Cardiac muscle cell (in vitro differentiated cells and primary cell): ENCODE measurements around the gene DNAJC6. TPM values are rescaled to one million over a fixed set of nuclear protein-coding genes. Genes with fewer than 3 reads are reported as not detected.
A peak's percentile ranks its signal among the peaks of the same experiment; 100 is the strongest.

ENCODE experiments used
- DNase-seq, 2 donors: peaks; one replicate each; pipeline versions ENCODE4 v3.0.0 to v3.0.0-alpha.2; 2010 to 2017; ENCODE audit warnings: low read depth in 1 of 2, low spot score in 1 of 2
- H3K27ac ChIP-seq: fragments of 200-600 bp; sonication (generic); 2 replicates; pipeline ENCODE4 v1.5.1; 2016
- H3K27me3 ChIP-seq: fragments of 200-600 bp; sonication (generic); 2 replicates; pipeline ENCODE4 v1.6.0; 2016; ENCODE audit warnings: control low read depth
- H3K36me3 ChIP-seq: fragments of 200-600 bp; sonication (generic); 2 replicates; pipeline ENCODE4 v1.5.1; 2016; ENCODE audit warnings: control low read depth
- H3K4me1 ChIP-seq: fragments of 200-600 bp; sonication (generic); 2 replicates; pipeline ENCODE4 v1.8.1; 2017; ENCODE audit warnings: low read depth, mild to moderate bottlenecking, mixed run types
- H3K4me3 ChIP-seq: fragments of 200-600 bp; sonication (generic); 2 replicates; pipeline ENCODE4 v1.5.1; 2016; ENCODE audit warnings: mild to moderate bottlenecking
- H3K9me3 ChIP-seq: fragments of 200-600 bp; sonication (generic); 2 replicates; pipeline ENCODE4 v1.5.1; 2017; ENCODE audit warnings: low read depth, mild to moderate bottlenecking, control low read depth
- CTCF ChIP-seq: IDR thresholded peaks from 2 replicates; pipeline ENCODE4 v1.5.1; 2012; ENCODE audit warnings: low read depth, mild to moderate bottlenecking, low read length
- polyA plus RNA-seq: library from polyadenylated mRNA; unstranded; fragments of >200 nt; fragmentation: Nextera tagmentation; extraction: Ambion mirVana; gene quantifications from 2 replicates; pipeline ENCODE4 v1.2.1, GENCODE V29; 2016
- total RNA-seq: library from RNA; depleted of rRNA; stranded (reverse); fragments of >200 nt; gene quantifications from 2 replicates; pipeline ENCODE4 v1.2.3, GENCODE V29; 2016

DNAJC6 gene
- total and polyA plus RNA-seq, 2 experiments from 2014 or later = 26.0 to 54.5 TPM

- Histone ChIP-seq H3K4me3 (no peak overlapping the region), H3K4me1 (no peaks in the 10 kb centered on the region), H3K36me3 (peaks cover 15% of the 10 kb centered on the region), H3K27ac (peak overlapping the region; percentile 13), H3K9me3 (no peaks in the 10 kb centered on the region), H3K27me3 (no peaks in the 10 kb centered on the region)
- TF ChIP-seq CTCF = no peak
- DNase-seq = peak in 1 of 2 donors; percentile 91
Observed at GRCh38 chr1:65429806-65430205, 120.5 kb downstream of the DNAJC6 start.

- no peaks in the 10 kb centered on the region for H3K9me3 ChIP-seq
- H3K36me3 ChIP-seq = peaks cover 10% of the 10 kb centered on the region
- no peaks in the 10 kb centered on the region for H3K27me3 ChIP-seq
- peak; percentile 55 to 77 for DNase-seq
- H3K4me1 ChIP-seq = peaks cover 7% of the 10 kb centered on the region
- H3K4me3 ChIP-seq = no peak overlapping the region
- no peak overlapping the region for H3K27ac ChIP-seq
- TF ChIP-seq CTCF = peak; percentile 61
Observed at GRCh38 chr1:65431111-65431705, 121.9 kb downstream of the DNAJC6 start.

GRCh38 chr1:65432918-65433317, 123.6 kb downstream of the DNAJC6 start:
- TF ChIP-seq CTCF = no peak

GRCh38 chr1:65434255-65434654, 124.9 kb downstream of the DNAJC6 start:
- Histone ChIP-seq H3K36me3 (no peaks in the 10 kb centered on the region), H3K27me3 (no peaks in the 10 kb centered on the region), H3K27ac (peak overlapping the region; percentile 52), H3K4me3 (no peak overlapping the region), H3K9me3 (no peaks in the 10 kb centered on the region), H3K4me1 (peaks cover 15% of the 10 kb centered on the region)
- TF ChIP-seq CTCF = peak; percentile 23
- DNase-seq = no peak

More at GRCh38 chr1:65432918-65433317, 123.6 kb downstream of the DNAJC6 start:
- Histone ChIP-seq H3K27me3 (no peaks in the 10 kb centered on the region), H3K36me3 (peaks cover 2% of the 10 kb centered on the region), H3K27ac (no peak overlapping the region), H3K4me3 (no peak overlapping the region), H3K4me1 (peaks cover 15% of the 10 kb centered on the region), H3K9me3 (no peaks in the 10 kb centered on the region)
- DNase-seq = no peak

- DNase-seq = no peak
- Histone ChIP-seq H3K27me3 (no peaks in the 10 kb centered on the region), H3K27ac (peak overlapping the region; percentile 52)
Observed at GRCh38 chr1:65434760-65435159, 125.4 kb downstream of the DNAJC6 start.

More at GRCh38 chr1:65434760-65435159, 125.4 kb downstream of the DNAJC6 start:
- no peak overlapping the region for H3K4me3 ChIP-seq
- no peak for TF ChIP-seq CTCF
- no peaks in the 10 kb centered on the region for H3K36me3 ChIP-seq
- H3K9me3 ChIP-seq = no peaks in the 10 kb centered on the region
- H3K4me1 ChIP-seq = peaks cover 15% of the 10 kb centered on the region
